ENCODE data around the gene ADORA2B.

GRCh38 chr17:15951368-15952047 is 6.6 kb downstream of the ADORA2B start:
- TF ChIP-seq JUNB (IDR thresholded peaks at IDR 0.05; ENCODE audit: unreplicated experiment): no peak
- no peak for TF ChIP-seq CTCF (conservative IDR thresholded peaks at IDR 0.05; ENCODE audit: low read depth in 2 of 2)
- TF ChIP-seq EZH2 (IDR thresholded peaks at IDR 0.05; ENCODE audit: low read depth, unreplicated experiment): no peak
- TF ChIP-seq POLR2AphosphoS5 (IDR thresholded peaks at IDR 0.05; ENCODE audit: low read depth): no peak
- TF ChIP-seq EZH2phosphoT487 (IDR thresholded peaks at IDR 0.05; ENCODE audit: unreplicated experiment): no peak
- no peak for TF ChIP-seq NANOG (IDR thresholded peaks at IDR 0.05; ENCODE audit: borderline replicate concordance)
- TF ChIP-seq ZNF462 (CRISPR knock-in tag; IDR thresholded peaks at IDR 0.05): no peak
- TF ChIP-seq REST (IDR thresholded peaks at IDR 0.05; ENCODE audit: unreplicated experiment): no peak
- no peak for TF ChIP-seq CREB1 (CRISPR knock-in tag; IDR thresholded peaks at IDR 0.05; ENCODE audit: low read depth)
- TF ChIP-seq ETS1 (IDR thresholded peaks at IDR 0.05): no peak
- no peak for TF ChIP-seq ZNF114 (CRISPR knock-in tag; IDR thresholded peaks at IDR 0.05)
- no peak for TF ChIP-seq STAT1 (IDR thresholded peaks at IDR 0.05; ENCODE audit: unreplicated experiment)
